Uterus (tissue), 4 donors: ENCODE measurements around the gene ROCK2. TPM values are rescaled to one million over a fixed set of nuclear protein-coding genes. Genes with fewer than 3 reads are reported as not detected.
"Not testable (repeated sequence)": the region's sequence is repeated elsewhere in the genome, so short reads cannot be mapped to it uniquely, and the experiment has no call there.

Source experiments
- DNase-seq, 2 donors: peaks; one replicate each; pipeline ENCODE4 v3.0.0-alpha.2; 2019 to 2020
- H3K27ac ChIP-seq, 2 donors: fragments of 200-600 bp; sonication (generic); 1 replicate in 1 of 2; 2 replicates in 1 of 2; pipeline ENCODE4 v1.5.1; 2016 to 2018
- H3K27me3 ChIP-seq, 2 donors: fragments of 200-600 bp; sonication (generic); one replicate each; pipeline ENCODE4 v1.5.1; 2018 to 2019; ENCODE audit warnings: control low read depth in 1 of 2
- H3K36me3 ChIP-seq, 2 donors: fragments of 200-600 bp; sonication (generic); one replicate each; pipeline ENCODE4 v1.5.1; 2019; ENCODE audit warnings: control low read depth in 1 of 2
- H3K4me1 ChIP-seq, 2 donors: fragments of 200-600 bp; sonication (generic); one replicate each; pipeline ENCODE4 v1.5.1; 2018 to 2019; ENCODE audit warnings: control low read depth in 1 of 2
- H3K4me3 ChIP-seq, 2 donors: fragments of 200-600 bp; sonication (generic); 1 replicate in 1 of 2; 2 replicates in 1 of 2; pipeline ENCODE4 v1.5.1; 2018 to 2019; ENCODE audit warnings: mild to moderate bottlenecking in 1 of 2
- H3K9me3 ChIP-seq, 2 donors: fragments of 200-600 bp; sonication (generic); one replicate each; pipeline ENCODE4 v1.5.1; 2019; ENCODE audit warnings: control low read depth in 1 of 2
- POLR2A ChIP-seq, 2 donors: fragments of 450-650 bp; IDR thresholded peaks; one replicate each; pipeline ENCODE4 v1.6.1; 2016; ENCODE audit warnings: antibody characterized with exemption in 2 of 2, mild to moderate bottlenecking in 1 of 2, moderate library complexity in 1 of 2
- intact Hi-C: fragments of 100-400 bp; cut with DNase I; formaldehyde crosslinking; loops from one replicate; pipeline ENCODE4 v1.15.1; 2023; ENCODE audit warnings: low total_unique reads
- total RNA-seq, 4 donors: library from RNA; depleted of rRNA in 3 of 4; stranded (reverse); fragments of >200 nt in 3 of 4; gene quantifications; one replicate each; pipeline versions ENCODE4 v1.1.0 to v1.2.4, GENCODE V29; 2014 to 2023
- TF ChIP-seq, protein P1 (sequence below), 4 experiments: fragments of 200-600 bp in 2 of 4; fragments of 450-650 bp in 2 of 4; sonication (generic) in 2 of 4; IDR thresholded peaks; one replicate each; pipeline ENCODE4 v1.5.1; 2016 to 2019; ENCODE audit warnings: antibody characterized with exemption in 4 of 4, mild to moderate bottlenecking in 2 of 4, moderate library complexity in 1 of 4
- donor health status: DM: yes; HTN: yes; CAD: no.

The ROCK2 gene
- total RNA-seq, 4 donors from 2014 or later, result 78.5 to 143 (median 122) TPM

DNA sequence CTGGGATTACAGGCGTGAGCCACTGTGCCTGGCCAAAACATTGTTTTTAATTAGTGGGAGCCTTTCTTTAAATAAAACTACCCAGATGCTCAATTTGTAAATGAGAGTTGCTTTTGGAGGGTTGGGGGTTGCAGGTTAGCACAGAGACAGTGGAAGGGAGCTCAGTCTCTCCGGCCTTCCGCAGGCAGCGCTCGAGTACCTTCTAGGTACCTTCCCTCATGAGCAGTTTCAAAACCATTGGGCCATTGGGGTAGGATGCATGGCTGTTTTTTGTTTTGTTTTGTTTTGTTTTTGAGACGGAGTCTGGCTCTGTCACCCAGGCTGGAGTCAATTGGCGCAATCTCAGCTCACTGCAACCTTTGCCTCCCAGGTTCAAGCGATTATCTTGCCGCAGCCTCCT is 170.2 kb downstream of the ROCK2 start:
- TF ChIP-seq POLR2A (IDR thresholded peaks at IDR 0.05), result no peak
- TF ChIP-seq, protein P1, sequence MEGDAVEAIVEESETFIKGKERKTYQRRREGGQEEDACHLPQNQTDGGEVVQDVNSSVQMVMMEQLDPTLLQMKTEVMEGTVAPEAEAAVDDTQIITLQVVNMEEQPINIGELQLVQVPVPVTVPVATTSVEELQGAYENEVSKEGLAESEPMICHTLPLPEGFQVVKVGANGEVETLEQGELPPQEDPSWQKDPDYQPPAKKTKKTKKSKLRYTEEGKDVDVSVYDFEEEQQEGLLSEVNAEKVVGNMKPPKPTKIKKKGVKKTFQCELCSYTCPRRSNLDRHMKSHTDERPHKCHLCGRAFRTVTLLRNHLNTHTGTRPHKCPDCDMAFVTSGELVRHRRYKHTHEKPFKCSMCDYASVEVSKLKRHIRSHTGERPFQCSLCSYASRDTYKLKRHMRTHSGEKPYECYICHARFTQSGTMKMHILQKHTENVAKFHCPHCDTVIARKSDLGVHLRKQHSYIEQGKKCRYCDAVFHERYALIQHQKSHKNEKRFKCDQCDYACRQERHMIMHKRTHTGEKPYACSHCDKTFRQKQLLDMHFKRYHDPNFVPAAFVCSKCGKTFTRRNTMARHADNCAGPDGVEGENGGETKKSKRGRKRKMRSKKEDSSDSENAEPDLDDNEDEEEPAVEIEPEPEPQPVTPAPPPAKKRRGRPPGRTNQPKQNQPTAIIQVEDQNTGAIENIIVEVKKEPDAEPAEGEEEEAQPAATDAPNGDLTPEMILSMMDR (IDR thresholded peaks at IDR 0.05), result no peak
- Histone ChIP-seq H3K4me3 (no peak overlapping the region), H3K36me3 (no peaks in the 10 kb centered on the region), H3K4me1 (no peaks in the 10 kb centered on the region), H3K27ac (no peak overlapping the region), H3K27me3 (no peaks in the 10 kb centered on the region), H3K9me3 (no peaks in the 10 kb centered on the region)
- intact Hi-C loops, result no loop called here
- no peak for DNase-seq

DNA sequence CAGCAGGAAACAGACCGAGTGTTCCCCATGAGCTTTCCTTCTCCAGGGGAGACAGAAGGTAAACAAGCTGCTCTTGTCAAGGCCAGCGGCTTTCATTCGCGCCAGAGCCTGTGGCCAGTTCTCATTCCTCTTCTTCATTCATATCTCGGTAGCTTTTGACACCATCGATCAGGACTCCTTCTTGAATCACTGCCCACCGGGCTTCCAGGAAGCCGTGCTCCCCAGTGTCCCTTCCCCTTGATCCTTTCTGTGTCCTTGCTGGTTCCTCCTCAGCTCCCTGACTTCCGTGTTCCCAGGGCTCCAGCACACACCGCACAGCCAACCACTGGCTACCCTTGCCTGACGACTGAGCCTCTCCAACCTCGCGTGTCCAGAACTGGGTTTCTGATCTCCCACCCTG is 175.1 kb downstream of the ROCK2 start:
- Histone ChIP-seq H3K9me3 (no peaks in the 10 kb centered on the region), H3K4me3 (no peak overlapping the region), H3K4me1 (no peaks in the 10 kb centered on the region), H3K36me3 (no peaks in the 10 kb centered on the region), H3K27me3 (no peaks in the 10 kb centered on the region), H3K27ac (no peak overlapping the region)
- TF ChIP-seq, protein P1 (IDR thresholded peaks at IDR 0.05), result no peak
- TF ChIP-seq POLR2A (IDR thresholded peaks at IDR 0.05), result no peak
- intact Hi-C loops, result no loop called here
- no peak for DNase-seq

GRCh38 chr2:11168488-11168887 is 175.9 kb downstream of the ROCK2 start:
- H3K4me1 ChIP-seq, result no peaks in the 10 kb centered on the region
- no peak overlapping the region for H3K4me3 ChIP-seq
- no peaks in the 10 kb centered on the region for H3K9me3 ChIP-seq
- H3K36me3 ChIP-seq, result no peaks in the 10 kb centered on the region
- H3K27ac ChIP-seq, result no peak overlapping the region
- TF ChIP-seq POLR2A (IDR thresholded peaks at IDR 0.05), result no peak
- TF ChIP-seq, protein P1 (IDR thresholded peaks at IDR 0.05), result no peak
- intact Hi-C loops, result no loop called here
- no peaks in the 10 kb centered on the region for H3K27me3 ChIP-seq
- no peak for DNase-seq

DNA sequence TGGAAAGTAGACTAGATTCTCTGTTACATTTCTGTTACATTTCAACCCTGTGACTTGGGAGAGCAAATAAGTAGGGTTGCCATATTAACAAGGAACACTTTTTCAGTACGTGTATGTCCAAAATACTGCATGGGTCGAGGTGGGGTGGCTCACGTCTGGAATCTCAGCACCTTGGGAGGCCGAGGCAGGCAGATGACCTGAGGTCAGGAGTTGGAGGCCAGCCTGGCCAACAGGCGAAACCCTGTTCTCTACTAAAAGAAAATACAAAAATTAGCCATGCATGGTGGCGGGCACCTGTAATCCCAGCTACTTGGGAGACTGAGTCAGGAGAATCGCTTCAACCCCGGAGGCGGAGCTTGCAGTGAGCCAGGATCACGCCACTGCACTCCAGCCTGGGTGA is 178.0 kb downstream of the ROCK2 start:
- Histone ChIP-seq H3K27ac (no peak overlapping the region), H3K36me3 (no peaks in the 10 kb centered on the region), H3K4me1 (no peaks in the 10 kb centered on the region), H3K27me3 (no peaks in the 10 kb centered on the region), H3K4me3 (no peak overlapping the region), H3K9me3 (no peaks in the 10 kb centered on the region)
- no peak for DNase-seq
- intact Hi-C loops, result no loop called here
- TF ChIP-seq POLR2A (IDR thresholded peaks at IDR 0.05), result no peak
- TF ChIP-seq, protein P1 (IDR thresholded peaks at IDR 0.05), result no peak

GRCh38 chr2:11165046-11165445 is 179.4 kb downstream of the ROCK2 start:
- DNase-seq, H3K4me3 ChIP-seq, H3K27me3 ChIP-seq, H3K4me1 ChIP-seq, intact Hi-C loops, H3K27ac ChIP-seq, H3K9me3 ChIP-seq, H3K36me3 ChIP-seq: not testable (repeated sequence)
